HepG2 (cell line): ENCODE measurements around the gene ISOC2. TPM values are rescaled to one million over a fixed set of nuclear protein-coding genes. Genes with fewer than 3 reads are reported as not detected.

Source experiments
- ATAC-seq: fragments of 200-7000 bp; cut with Tn5 transposase; 3 replicates; pipeline ENCODE4 v1.9.1; 2020; ENCODE audit warnings: mild to moderate bottlenecking, moderate library complexity
- BruUV-seq: library from RNA; stranded (reverse); fragments of 400-500 nt; replicated peaks from 2 replicates; lab custom pipeline; 2021; lab: Mats Ljungman, UMichigan
- CTCF ChIA-PET: fragments of 300-600 bp; formaldehyde crosslinking; extraction: SDS; loops from one replicate; lab custom pipeline; 2021; ENCODE audit warnings: low total read pairs, inconsistent platforms, low intra/inter-chr PET ratio; lab: Yijun Ruan, JAX
- POLR2A ChIA-PET: fragments of 350-600 bp; sonication (Branson Sonifier 250); formaldehyde crosslinking; loops from one replicate; lab custom pipeline; 2020; ENCODE audit warnings: antibody characterized with exemption, inconsistent platforms; lab: Yijun Ruan, JAX
- DNase-seq: peaks from one replicate; pipeline ENCODE4 v3.0.0-alpha.2; 2015; ENCODE audit warnings: low spot score
- FAIRE-seq: peaks from 3 replicates; lab custom pipeline; 2011; peaks lifted over from hg19 to GRCh38; lab: Jason Lieb, UNC
- H2AFZ ChIP-seq: one replicate; pipeline ENCODE4 v1.6.1; 2011; ENCODE audit warnings: low read length, inconsistent platforms
- H3K27ac ChIP-seq: fragments of 300-600 bp; 3 replicates; pipeline ENCODE4 v1.8.0; 2011; ENCODE audit warnings: mixed run types, mild to moderate bottlenecking, mixed read lengths, low read length, inconsistent platforms; ENCODE audit not compliant: insufficient read depth; ENCODE audit errors: extremely low read length
- H3K27me3 ChIP-seq, 2 experiments: fragments of 200-600 bp in 1 of 2; 2 replicates in 1 of 2; 3 replicates in 1 of 2; pipeline versions ENCODE4 v1.6.0 to v1.8.0; 2011; ENCODE audit warnings: low read length in 2 of 2, mild to moderate bottlenecking in 2 of 2, moderate library complexity in 2 of 2, inconsistent platforms in 1 of 2; ENCODE audit not compliant: insufficient read depth in 2 of 2, control insufficient read depth in 1 of 2
- H3K36me3 ChIP-seq, 2 experiments: fragments of 200-600 bp in 1 of 2; replicated peaks in 1 of 2; 2 replicates in 1 of 2; 3 replicates in 1 of 2; pipeline versions ENCODE4 v1.5.1 to v1.8.0; 2011; ENCODE audit warnings: low read length in 2 of 2, inconsistent platforms in 1 of 2; ENCODE audit not compliant: insufficient read depth in 2 of 2, control insufficient read depth in 1 of 2
- H3K4me1 ChIP-seq: 2 replicates; pipeline ENCODE4 v1.5.1; 2012; ENCODE audit warnings: low read length, inconsistent platforms; ENCODE audit not compliant: insufficient read depth
- H3K4me2 ChIP-seq: 2 replicates; pipeline ENCODE4 v1.6.0; 2011; ENCODE audit warnings: low read depth, low read length, inconsistent platforms
- H3K4me3 ChIP-seq, 3 experiments: fragments of 200-600 bp in 1 of 3; sonication (generic), shearing (Covaris generic) in 1 of 3; replicated peaks in 1 of 3; 2 replicates each; pipeline ENCODE4 v1.5.1; 2011 to 2016; ENCODE audit warnings: low read length in 3 of 3, inconsistent platforms in 2 of 3, low read depth in 2 of 3, mild to moderate bottlenecking in 2 of 3, control low read depth in 1 of 3, mixed read lengths in 1 of 3; ENCODE audit not compliant: insufficient read depth in 1 of 3
- H3K79me2 ChIP-seq: one replicate; pipeline ENCODE4 v1.6.1; 2011; ENCODE audit warnings: low read length, inconsistent platforms; ENCODE audit not compliant: insufficient read depth
- H3K9ac ChIP-seq: 2 replicates; pipeline ENCODE4 v1.6.0; 2011; ENCODE audit warnings: mild to moderate bottlenecking, low read depth, low read length, inconsistent platforms; ENCODE audit not compliant: insufficient read depth
- H3K9me3 ChIP-seq: 2 replicates; pipeline ENCODE4 v1.5.1; 2012; ENCODE audit warnings: mild to moderate bottlenecking, low read length
- H4K20me1 ChIP-seq: 2 replicates; pipeline ENCODE4 v1.6.0; 2011; ENCODE audit warnings: inconsistent platforms, mild to moderate bottlenecking, low read length, moderate library complexity; ENCODE audit not compliant: insufficient read depth
- ARNT ChIP-seq: fragments of 450-650 bp; IDR thresholded peaks from 2 replicates; pipeline ENCODE4 v1.6.1; 2017
- FOXM1 ChIP-seq: sonication (generic); formaldehyde crosslinking; IDR thresholded peaks from 2 replicates; pipeline ENCODE4 v1.5.0; 2020; ENCODE audit warnings: missing genetic modification reagents
- HHEX ChIP-seq: IDR thresholded peaks from 2 replicates; pipeline ENCODE4 v1.6.1; 2016; ENCODE audit warnings: control low read depth
- MBD4 ChIP-seq: IDR thresholded peaks from 2 replicates; pipeline ENCODE4 v1.6.1; 2012; ENCODE audit warnings: low read length, inconsistent platforms, borderline replicate concordance
- REXO4 ChIP-seq: sonication (generic); formaldehyde crosslinking; IDR thresholded peaks from 2 replicates; pipeline ENCODE4 v1.8.0; 2022; ENCODE audit warnings: missing genetic modification reagents, mild to moderate bottlenecking, borderline replicate concordance
- TGIF2 ChIP-seq: IDR thresholded peaks from 2 replicates; pipeline ENCODE4 v1.6.1; 2016; ENCODE audit warnings: control low read depth, missing compliant biosample characterization
- ZBTB8A ChIP-seq: sonication (generic); formaldehyde crosslinking; IDR thresholded peaks from 2 replicates; pipeline ENCODE4 v1.4.0; 2020; ENCODE audit warnings: mild to moderate bottlenecking, low read depth, missing genetic modification reagents, borderline replicate concordance
- ZMYM3 ChIP-seq: sonication (generic); formaldehyde crosslinking; IDR thresholded peaks from 2 replicates; pipeline ENCODE4 v1.5.1; 2020; ENCODE audit warnings: mild to moderate bottlenecking, missing genetic modification reagents
- ZNF383 ChIP-seq: sonication (generic); formaldehyde crosslinking; IDR thresholded peaks from 2 replicates; pipeline ENCODE4 v1.4.0; 2020; ENCODE audit warnings: missing genetic modification reagents, mild to moderate bottlenecking, borderline replicate concordance
- ZNF567 ChIP-seq: sonication (generic); formaldehyde crosslinking; IDR thresholded peaks from 2 replicates; pipeline ENCODE4 v1.8.1; 2023; ENCODE audit warnings: mild to moderate bottlenecking, missing genetic modification reagents, borderline replicate concordance
- WGBS: methylation state at CpG from one replicate; pipeline ENCODE4 v1.1.6; 2017; ENCODE audit warnings: low lambda C conversion rate; 5-methylcytosine and 5-hydroxymethylcytosine counted together
- in situ Hi-C: cut with HindIII; loops from 2 replicates; pipeline ENCODE4 v1.10.0; 2017; ENCODE audit warnings: low pct_unique_long_range_greater_than_20kb; ENCODE audit not compliant: extremely low pct_ligation_motif_present
- intact Hi-C: fragments of 100-400 bp; cut with micrococcal nuclease; formaldehyde crosslinking; loops from one replicate; pipeline ENCODE4 v1.10.0; 2022; ENCODE audit not compliant: unreplicated experiment
- polyA plus RNA-seq, 8 experiments: library from polyadenylated mRNA; depleted of rRNA in 3 of 8; stranded (reverse) in 7 of 8; unstranded in 1 of 8; fragments of >200 nt; fragmentation: Illumina TruSeq in 4 of 8; extraction: Trizol in 4 of 8; gene quantifications; 2 replicates each; pipeline versions ENCODE4 v1.2.1 to v1.2.3, GENCODE V29; 2011 to 2016; ENCODE audit warnings: low read depth in 4 of 8, missing spikeins in 1 of 8, mixed read lengths in 1 of 8; ENCODE audit not compliant: insufficient read depth in 1 of 8
- total RNA-seq, 5 experiments: library from RNA; depleted of rRNA; stranded (reverse); fragments of >200 nt; fragmentation: Illumina TruSeq; extraction: Trizol; gene quantifications; 2 replicates each; pipeline ENCODE4 v1.2.3, GENCODE V29; 2016; ENCODE audit warnings: low read depth in 1 of 5
- TF ChIP-seq, protein P1 (sequence below): sonication (generic); formaldehyde crosslinking; IDR thresholded peaks from 2 replicates; pipeline ENCODE4 v1.4.0; 2020; ENCODE audit warnings: missing genetic modification reagents
- TF ChIP-seq, protein P2 (sequence below): sonication (generic); formaldehyde crosslinking; IDR thresholded peaks from 2 replicates; pipeline ENCODE4 v1.4.0; 2020; ENCODE audit warnings: mild to moderate bottlenecking, missing genetic modification reagents
- TF ChIP-seq, protein P3 (sequence below), 2 experiments: sonication (generic) in 1 of 2; formaldehyde crosslinking in 1 of 2; IDR thresholded peaks; 2 replicates each; pipeline versions ENCODE4 v1.6.1 to v1.9.0; 2014 to 2022; ENCODE audit warnings: antibody characterized with exemption in 1 of 2, borderline replicate concordance in 1 of 2, inconsistent platforms in 1 of 2, low read depth in 1 of 2, missing genetic modification reagents in 1 of 2

ISOC2 gene
- total and polyA plus RNA-seq, 2 of the 13 experiments (the other 11 are each of a cell fraction or from before 2014, with no cell fraction given): 76.8 to 105 TPM

DNA sequence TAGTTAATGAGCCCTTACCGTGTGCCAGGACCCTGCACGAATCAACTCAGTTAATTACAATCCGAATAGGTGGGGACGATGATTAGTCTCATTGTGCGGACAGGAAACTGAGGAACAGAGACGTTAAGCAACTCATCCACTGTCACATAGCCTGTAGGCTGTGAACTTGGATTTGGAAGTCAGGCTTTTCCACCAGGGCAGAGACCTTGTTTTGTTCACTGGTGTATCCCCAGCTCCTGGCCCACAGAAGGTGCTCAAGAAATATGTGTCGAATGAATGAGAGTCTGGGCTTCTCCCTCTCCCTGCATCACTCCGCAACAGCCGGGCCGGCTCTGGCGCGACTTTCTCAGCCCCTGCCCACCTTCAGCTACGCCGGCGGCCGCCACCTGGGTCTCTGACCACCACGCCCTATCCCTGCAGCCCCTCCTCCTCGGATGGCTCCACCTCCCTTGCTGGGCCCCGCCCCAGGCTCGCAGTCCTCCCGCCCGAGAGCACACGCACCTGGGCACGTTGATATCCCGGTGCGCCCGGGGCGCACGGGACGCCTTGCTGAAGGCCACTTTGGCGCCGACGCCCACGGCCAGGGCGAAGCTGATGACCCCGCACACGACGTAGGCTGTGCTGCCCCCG lies 19.6 kb downstream of the ISOC2 start (continued):
- TF ChIP-seq, protein P1, sequence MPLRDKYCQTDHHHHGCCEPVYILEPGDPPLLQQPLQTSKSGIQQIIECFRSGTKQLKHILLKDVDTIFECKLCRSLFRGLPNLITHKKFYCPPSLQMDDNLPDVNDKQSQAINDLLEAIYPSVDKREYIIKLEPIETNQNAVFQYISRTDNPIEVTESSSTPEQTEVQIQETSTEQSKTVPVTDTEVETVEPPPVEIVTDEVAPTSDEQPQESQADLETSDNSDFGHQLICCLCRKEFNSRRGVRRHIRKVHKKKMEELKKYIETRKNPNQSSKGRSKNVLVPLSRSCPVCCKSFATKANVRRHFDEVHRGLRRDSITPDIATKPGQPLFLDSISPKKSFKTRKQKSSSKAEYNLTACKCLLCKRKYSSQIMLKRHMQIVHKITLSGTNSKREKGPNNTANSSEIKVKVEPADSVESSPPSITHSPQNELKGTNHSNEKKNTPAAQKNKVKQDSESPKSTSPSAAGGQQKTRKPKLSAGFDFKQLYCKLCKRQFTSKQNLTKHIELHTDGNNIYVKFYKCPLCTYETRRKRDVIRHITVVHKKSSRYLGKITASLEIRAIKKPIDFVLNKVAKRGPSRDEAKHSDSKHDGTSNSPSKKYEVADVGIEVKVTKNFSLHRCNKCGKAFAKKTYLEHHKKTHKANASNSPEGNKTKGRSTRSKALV: peak; percentile 80
- TF ChIP-seq ZBTB8A (CRISPR knock-in tag): no peak

DNA sequence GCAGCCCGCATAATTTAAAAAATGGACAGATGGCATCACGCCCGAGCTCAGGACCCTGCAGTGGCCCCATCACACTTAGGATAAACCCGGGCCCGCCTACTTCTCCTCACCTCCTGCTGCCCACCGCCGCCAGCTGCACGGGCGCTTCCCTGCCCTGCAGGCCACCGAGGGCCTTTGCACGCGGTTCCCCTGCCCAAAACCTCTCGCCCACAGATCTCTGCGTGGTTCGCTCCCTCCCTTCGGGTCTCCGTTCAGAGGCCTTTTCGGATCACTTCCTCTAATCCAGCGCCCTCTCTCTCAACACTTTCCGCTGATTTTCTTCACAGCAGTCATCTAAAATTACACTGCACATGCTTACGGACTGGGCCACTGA lies 20.1 kb downstream of the ISOC2 start:
- CTCF ChIA-PET: no interaction called here
- intact Hi-C loops: no loop called here
- TF ChIP-seq, protein P2, sequence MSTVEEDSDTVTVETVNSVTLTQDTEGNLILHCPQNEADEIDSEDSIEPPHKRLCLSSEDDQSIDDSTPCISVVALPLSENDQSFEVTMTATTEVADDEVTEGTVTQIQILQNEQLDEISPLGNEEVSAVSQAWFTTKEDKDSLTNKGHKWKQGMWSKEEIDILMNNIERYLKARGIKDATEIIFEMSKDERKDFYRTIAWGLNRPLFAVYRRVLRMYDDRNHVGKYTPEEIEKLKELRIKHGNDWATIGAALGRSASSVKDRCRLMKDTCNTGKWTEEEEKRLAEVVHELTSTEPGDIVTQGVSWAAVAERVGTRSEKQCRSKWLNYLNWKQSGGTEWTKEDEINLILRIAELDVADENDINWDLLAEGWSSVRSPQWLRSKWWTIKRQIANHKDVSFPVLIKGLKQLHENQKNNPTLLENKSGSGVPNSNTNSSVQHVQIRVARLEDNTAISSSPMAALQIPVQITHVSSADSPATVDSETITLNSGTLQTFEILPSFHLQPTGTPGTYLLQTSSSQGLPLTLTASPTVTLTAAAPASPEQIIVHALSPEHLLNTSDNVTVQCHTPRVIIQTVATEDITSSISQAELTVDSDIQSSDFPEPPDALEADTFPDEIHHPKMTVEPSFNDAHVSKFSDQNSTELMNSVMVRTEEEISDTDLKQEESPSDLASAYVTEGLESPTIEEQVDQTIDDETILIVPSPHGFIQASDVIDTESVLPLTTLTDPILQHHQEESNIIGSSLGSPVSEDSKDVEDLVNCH (CRISPR knock-in tag): no peak
- TF ChIP-seq MBD4 (no peak), HHEX (no peak), ARNT (no peak), FOXM1 (CRISPR knock-in tag) (no peak), TGIF2 (no peak), ZMYM3 (CRISPR knock-in tag) (no peak), ZNF383 (no peak), REXO4 (CRISPR knock-in tag) (no peak), ZNF567 (CRISPR knock-in tag) (no peak)
- TF ChIP-seq, protein P3, sequence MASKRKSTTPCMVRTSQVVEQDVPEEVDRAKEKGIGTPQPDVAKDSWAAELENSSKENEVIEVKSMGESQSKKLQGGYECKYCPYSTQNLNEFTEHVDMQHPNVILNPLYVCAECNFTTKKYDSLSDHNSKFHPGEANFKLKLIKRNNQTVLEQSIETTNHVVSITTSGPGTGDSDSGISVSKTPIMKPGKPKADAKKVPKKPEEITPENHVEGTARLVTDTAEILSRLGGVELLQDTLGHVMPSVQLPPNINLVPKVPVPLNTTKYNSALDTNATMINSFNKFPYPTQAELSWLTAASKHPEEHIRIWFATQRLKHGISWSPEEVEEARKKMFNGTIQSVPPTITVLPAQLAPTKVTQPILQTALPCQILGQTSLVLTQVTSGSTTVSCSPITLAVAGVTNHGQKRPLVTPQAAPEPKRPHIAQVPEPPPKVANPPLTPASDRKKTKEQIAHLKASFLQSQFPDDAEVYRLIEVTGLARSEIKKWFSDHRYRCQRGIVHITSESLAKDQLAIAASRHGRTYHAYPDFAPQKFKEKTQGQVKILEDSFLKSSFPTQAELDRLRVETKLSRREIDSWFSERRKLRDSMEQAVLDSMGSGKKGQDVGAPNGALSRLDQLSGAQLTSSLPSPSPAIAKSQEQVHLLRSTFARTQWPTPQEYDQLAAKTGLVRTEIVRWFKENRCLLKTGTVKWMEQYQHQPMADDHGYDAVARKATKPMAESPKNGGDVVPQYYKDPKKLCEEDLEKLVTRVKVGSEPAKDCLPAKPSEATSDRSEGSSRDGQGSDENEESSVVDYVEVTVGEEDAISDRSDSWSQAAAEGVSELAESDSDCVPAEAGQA (IDR thresholded peaks at IDR 0.05; ENCODE audit: low read depth): no peak
- TF ChIP-seq, protein P3 (CRISPR knock-in tag; IDR thresholded peaks at IDR 0.05; ENCODE audit: borderline replicate concordance): no peak

More for the DNA sequence above, 20.1 kb downstream of the ISOC2 start:
- no TSS peak for BruUV-seq
- 17% methylated on average over 21 of the region's 21 CpGs for WGBS
- Histone ChIP-seq H3K4me2 (no peak overlapping the region), H3K79me2 (no peaks in the 10 kb centered on the region), H4K20me1 (peaks cover 4% of the 10 kb centered on the region; the same call in 1 of the 2 replicates), H3K27me3 (peaks cover 6 to 44% of the 10 kb centered on the region in 2 experiments; a peak in 4 of 5 replicates), H3K9ac (no peak overlapping the region), H3K9me3 (no peaks in the 10 kb centered on the region), H3K4me1 (no peaks in the 10 kb centered on the region), H3K27ac (no peak overlapping the region), H3K36me3 (no peaks in the 10 kb centered on the region), H3K4me3 (no peak overlapping the region), H2AFZ (no peak overlapping the region)
- POLR2A ChIA-PET: no interaction called here
- FAIRE-seq: no peak
- no peak for ATAC-seq
- in situ Hi-C loops: no loop called here
- DNase-seq: no peak
